GM12872 (cell line): ENCODE data around the gene OR10T2.

ENCODE experiments used
- CTCF ChIP-seq: IDR thresholded peaks from 3 replicates; pipeline ENCODE4 v1.5.1; 2011; ENCODE audit warnings: low read depth, mild to moderate bottlenecking, low read length, moderate library complexity; ENCODE audit not compliant: insufficient read depth

The OR10T2 gene, protein sequence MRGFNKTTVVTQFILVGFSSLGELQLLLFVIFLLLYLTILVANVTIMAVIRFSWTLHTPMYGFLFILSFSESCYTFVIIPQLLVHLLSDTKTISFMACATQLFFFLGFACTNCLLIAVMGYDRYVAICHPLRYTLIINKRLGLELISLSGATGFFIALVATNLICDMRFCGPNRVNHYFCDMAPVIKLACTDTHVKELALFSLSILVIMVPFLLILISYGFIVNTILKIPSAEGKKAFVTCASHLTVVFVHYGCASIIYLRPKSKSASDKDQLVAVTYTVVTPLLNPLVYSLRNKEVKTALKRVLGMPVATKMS

GRCh38 chr1:158398818-158399514 is at the start of gene OR10T2:
Gene OR10T2, minus strand, starts transcription at chr1:158399466. Its CDS starts 0 bp downstream, at chr1:158399466.
- TF ChIP-seq CTCF = no peak

DNA sequence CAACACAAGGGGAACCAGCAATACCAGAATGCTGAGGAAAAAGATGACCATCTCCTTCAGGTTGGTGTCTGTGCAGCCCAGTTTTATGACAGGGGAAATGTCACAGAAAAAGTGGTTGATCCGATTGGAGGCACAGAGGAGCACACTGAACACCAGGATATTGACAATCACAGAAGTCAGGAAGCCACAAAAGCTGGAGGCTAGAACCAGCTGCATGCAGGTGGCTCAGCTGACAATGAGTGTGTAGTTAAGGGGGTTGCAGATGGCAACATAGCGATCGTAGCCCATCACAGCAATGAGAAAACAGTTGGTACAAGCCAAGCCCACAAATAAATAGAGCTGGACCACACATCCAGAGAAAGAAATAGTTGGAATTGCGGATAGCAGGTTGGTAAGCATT is 46.1 kb upstream of the OR10T2 start:
- no peak for TF ChIP-seq CTCF

GRCh38 chr1:158434741-158435140 is 35.5 kb upstream of the OR10T2 start:
- no peak for TF ChIP-seq CTCF

DNA sequence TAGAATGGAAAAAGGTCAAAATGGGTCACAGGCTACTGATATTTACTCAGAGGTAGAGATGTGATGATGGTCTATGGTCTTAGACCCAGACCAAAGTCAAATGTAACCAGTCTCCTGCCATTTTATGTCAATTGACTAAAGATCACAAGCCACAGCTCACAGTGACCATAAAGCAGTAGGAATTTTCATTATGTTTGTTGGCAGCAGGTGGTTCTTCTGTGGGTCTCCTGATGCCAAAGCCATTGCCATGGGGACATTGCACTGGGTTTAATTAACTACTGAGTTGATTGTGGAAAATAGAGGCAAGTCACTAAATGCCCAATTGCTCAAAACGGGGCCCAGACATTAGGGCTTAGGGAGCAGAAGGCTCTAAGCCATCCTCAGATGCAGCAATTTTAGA is 26.9 kb upstream of the OR10T2 start, which contains the start of gene OR10K2:
OR10K2 (minus strand) TSS at position 101 of the 400 bp plus-strand sequence. CDS start 5,371 bp downstream, outside the sequence.
- TF ChIP-seq CTCF = no peak

GRCh38 chr1:158425027-158425426 is 25.8 kb upstream of the OR10T2 start:
- TF ChIP-seq CTCF = no peak

GRCh38 chr1:158422212-158422611 is 22.9 kb upstream of the OR10T2 start:
- no peak for TF ChIP-seq CTCF

- no peak for TF ChIP-seq CTCF
These were observed 18.3 kb upstream of the OR10T2 start for GRCh38 chr1:158417586-158417985.
